ENCODE data around the gene ADCY5.

ADCY5 gene

DNA sequence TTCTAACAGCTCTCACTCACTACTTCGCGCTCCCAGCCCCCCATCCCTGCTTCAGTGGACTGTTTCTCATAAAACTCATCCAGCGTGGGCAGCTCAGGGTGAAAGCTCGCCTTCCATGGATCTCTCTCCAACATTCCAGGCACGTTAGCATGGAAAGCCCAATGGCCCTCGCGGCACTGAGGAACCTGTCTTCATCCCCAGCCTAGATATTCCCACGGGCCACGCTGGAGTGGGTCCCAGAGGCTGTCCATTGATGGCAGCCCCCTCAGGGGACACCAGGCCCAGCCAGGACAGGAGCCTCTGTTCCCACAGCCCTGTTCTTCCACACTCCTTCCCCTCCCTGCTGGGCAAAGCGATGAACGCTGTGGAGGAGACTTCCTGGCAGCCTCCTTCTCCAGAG lies 126.0 kb downstream of the ADCY5 start:
- no peak for FAIRE-seq

DNA sequence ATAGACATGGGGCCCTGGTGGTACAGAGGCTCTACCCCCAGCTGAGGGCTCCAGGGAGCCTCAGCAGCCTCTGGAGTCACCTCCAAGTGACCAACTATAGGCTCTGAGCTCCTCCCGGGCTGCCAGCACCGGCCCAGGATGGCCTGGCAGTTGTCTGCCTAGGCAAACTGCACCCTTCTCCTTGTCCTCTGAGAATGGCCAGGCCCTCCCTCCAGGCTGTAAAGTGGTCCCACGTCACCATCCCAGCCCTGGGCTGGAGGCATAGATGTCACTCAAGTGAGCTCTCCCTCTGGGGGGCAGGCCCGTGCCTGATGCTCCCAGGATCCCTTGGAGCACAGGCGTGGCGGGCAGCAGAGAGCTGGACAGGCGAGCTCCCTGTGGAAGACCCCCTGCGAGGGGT lies 127.1 kb downstream of the ADCY5 start:
- no peak for FAIRE-seq

DNA sequence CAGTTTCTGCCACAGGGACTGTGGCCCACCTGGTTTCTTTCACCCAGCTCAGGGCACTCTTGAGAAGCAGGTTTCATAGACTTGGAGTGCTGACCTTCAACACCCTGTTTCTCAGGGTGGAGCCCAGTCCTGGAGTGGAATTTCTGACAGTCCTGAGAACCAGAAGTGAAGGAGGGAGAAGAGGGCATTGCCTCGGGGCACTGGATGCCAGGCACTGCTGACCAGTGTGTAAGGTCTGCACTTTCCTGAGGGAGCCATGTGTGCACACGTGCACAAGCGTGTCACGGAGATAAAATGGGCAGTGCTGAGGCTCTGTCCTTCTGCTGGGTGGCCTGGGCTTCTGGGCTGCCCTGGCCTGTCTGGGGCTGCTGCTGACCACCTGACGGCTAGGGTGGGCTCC lies 128.7 kb downstream of the ADCY5 start:
- FAIRE-seq, result no peak

DNA sequence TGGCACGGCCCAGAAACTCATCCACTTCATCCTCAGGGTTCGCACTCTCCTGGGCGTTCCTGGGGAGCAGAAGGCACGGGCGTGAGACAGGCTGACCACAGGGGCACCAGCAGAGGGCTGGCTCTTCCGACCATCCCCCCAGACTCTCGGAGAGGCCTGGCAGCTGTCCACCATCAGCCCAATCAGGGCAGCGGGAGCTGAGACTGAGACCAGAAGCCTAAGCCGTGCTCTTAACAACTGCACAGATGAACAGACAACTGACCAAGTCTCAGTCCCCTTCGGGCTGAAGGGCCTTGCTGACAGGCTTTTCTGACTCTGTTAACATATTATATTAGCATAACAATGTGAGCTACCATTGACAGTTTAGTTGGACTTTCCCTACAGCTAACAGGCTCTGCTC lies 129.1 kb downstream of the ADCY5 start:
- no peak for FAIRE-seq

DNA sequence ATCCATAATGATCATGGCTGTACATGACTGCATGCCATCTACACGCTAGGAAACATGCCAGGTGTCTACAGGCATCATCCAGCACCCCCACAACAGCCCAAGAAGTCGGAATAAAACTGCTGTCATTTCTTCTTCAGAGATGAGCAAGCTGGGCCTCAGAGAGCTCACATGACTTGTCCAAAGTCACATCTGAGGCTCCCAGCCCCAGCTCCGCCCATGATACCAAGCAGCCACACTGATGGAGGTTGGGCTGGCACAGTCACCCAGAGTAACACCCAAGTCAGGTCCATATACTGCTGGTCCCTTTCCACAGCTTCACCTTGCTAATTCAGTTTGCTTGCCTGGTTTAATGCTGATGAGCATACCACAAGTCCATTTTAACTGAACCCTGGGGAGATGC lies 130.5 kb downstream of the ADCY5 start:
- no peak for FAIRE-seq

DNA sequence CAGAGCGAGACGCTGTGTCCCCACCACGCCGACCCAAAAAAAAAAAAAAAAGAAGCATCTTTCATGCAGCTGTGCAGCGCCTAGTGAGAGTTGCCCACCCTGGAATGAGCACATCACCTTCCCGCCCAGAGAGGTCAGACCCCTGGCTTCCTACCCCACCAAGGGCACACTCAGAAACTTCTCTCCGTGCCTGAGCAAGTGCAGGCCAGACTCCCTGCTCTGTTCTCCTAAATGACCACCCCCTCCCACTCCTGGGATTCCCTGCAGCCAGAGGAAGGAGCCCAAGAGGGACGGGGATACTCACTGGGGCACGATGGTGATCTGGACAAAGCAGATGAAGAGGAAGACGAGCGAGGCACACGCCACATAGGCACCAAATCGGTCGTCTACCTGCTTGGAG lies 131.2 kb downstream of the ADCY5 start:
- no peak for FAIRE-seq

DNA sequence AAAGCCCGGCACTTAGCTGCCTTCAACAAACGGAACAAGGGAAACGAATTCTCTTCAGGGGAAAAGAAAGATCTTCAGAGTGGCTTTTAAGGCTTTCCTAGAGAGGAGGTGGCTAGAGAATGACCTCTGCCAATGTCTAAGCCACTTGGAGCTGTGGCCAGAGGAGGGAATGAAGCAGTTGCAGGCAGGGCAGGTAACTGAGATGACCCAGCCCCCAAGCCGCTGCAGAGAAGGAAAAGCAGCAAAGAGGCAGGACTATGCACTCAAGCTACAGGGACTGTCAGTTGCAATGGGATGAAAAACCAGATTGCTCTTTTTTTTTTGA lies 133.7 kb downstream of the ADCY5 start:
- no peak for FAIRE-seq

DNA sequence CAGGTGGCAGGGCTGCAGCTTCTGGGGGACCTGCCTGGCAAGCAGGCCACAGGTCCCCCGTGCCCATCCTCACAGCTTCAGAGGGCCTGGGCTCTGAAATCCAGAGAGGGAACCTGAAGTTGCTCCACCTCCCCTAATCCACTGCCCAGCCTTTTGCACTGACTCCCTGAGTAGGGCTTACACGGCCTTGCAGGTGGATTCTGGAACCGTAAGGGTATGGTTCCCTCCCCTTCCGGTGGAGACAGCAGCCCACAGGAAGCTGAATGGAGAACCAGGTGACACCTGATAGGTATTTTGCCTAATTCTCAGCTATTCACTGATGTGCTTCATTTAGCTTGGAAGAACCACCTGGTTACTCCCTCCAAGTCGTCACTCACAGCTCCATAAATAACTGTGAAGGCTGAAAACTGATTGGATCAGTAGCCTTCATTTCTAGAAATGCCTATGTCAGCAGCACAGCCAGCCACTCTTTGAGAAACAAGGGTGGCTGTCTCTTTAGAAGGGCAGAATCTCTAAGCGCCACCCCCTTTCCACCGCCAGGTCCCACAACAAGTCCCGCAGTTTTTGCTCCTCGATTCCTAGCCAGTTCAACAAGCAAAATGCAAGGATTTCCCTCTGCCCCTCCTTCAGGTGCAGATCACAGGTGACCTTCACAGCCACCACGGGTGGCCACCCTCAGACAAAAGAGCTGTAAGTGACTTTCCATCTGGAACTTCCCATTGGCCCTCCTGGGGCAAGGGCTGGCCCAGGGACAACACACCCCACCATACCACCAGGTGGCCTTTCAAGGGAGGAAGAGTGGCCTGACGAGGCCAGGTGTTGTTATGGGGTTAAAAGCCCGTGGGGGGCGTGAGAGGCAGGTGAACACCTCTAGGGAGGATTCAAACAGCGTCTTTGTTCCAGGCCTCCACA lies 134.3 kb downstream of the ADCY5 start:
- no peak for FAIRE-seq

DNA sequence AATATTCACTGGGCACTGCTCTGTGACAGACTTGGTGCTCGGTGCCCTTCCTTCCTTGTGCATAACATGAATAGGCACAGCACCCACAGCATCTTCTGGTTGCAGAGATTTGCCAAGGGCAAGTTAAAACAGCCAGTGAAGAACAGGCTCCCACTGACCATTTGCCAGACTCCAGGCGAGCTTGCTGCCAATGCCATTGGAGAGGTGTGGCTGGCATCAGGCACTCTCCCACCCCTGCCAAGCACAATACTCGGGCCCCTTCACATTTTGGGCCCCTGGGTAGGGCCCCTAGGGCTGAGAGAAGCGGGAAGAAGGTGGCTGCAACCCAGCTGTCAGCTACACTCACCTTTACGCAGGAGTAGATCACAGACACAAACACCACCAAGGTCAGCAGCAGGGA lies 135.0 kb downstream of the ADCY5 start:
- no peak for FAIRE-seq

DNA sequence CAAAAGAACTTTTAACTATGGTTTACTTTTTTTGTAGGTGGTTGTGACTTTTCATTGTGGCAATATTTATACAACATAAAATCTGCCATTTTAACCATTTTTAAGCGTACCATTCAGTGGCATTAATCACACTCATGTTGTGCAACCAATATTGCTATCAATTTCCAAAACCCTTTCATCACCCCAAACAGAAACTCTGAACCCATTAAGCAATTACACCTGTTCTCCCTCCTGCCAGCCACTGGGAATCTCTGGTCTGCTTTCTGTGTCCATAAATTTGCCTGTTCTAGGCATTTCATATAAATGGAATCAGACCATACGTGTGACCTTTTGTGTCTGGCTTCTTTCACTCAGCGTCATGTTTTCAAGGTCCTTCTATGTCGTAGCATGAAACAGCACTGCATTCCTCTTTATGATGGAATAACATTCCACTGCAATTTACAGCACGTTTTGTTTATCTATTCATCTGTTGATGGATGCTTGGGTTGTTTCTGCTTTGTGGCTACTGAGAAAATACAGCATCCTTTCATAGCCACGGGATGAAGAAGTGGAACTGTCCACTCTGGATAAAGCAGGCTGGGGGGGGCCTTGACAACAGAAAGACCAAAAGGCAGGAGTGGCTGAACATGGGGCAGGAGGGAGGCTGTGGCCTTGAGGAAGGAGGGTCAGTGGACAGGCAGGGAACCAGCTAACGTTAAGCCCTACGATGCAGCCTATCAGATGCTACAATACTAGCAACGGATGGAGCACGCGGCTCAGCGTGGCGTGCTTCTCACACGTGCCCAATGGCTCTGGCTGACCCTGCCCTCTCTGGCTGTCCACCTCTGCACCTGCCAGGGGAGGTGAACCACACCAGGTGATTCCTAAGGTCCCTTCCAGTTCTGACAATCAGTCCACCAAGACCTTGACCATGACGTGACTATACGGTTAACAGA lies 136.3 kb downstream of the ADCY5 start:
- FAIRE-seq, result no peak

DNA sequence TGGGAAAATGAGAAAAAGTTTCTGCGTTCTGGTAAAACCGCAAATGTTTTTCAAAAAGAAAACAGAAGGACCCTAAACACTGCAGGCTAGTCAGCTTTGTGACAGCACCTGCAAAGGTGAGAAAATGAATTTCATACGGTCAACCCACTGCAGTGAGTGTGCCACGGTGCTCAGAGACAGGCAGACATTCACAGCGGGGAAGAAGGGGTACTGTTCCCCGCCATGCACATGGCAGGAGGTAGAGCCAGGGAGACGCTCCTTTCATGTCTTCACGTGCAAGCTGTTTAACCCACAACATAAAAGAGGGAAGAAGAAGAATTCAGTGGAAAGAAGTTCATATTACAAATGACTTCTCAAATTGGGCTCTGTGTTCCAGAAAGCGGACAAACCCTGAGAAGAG lies 137.7 kb downstream of the ADCY5 start:
- no peak for FAIRE-seq

DNA sequence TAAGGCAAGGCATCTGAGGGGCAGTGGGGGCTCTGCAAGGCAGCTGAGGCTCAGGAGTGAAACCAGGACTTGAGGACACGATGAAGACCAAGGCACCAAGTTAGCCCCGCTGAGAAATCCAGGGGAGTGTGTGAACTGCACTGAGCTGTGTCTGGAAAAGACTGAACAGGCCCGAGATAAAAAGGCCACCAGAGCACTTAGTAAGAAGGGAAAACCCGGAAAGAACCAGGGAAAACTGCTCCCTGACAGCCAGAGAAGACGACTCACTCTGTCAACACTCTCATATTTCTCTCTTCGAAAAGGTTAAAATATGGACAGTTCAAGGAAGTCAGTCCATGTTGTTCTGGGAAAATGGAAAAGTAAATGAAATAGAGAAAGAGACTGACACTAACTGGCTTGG lies 138.1 kb downstream of the ADCY5 start:
- no peak for FAIRE-seq

DNA sequence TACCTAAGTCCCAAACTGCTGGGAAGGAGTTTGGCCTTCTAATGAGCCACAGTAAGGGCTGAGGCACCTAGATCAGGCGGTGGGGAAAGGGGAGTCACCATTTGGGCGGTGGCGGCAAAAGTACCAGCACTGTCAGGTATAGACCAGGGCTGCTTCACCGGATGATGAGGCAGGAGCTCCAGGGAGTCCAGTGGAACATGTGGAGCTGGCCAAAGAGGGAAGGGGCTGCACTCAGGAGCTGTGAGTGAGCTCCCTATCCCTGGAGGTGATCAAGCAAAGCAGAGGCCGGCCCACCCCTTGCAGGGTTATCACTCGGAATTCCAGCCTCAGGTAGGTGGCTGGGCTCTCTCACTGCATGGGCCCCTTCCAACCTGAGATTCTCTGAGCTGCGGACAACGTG lies 138.7 kb downstream of the ADCY5 start:
- FAIRE-seq, result no peak

DNA sequence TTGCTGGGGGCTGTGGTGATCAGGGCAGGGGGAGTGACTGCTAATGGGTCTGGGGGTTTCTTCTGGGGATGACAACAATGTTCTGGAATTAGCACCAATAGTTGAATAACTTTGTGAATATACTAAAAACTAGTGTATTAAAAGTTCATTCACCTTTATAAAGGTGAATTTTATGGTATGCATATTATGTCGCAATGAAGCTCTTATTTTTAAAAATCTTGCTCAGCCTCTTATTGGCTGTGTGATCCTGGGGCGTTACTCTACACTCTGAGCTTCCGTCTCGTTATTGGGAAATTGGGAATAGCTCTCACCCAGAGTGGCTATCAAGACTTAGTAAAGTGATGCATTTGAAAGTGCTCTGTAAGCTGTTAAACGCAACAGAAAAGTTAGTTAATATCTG lies 141.8 kb downstream of the ADCY5 start:
- no peak for FAIRE-seq

DNA sequence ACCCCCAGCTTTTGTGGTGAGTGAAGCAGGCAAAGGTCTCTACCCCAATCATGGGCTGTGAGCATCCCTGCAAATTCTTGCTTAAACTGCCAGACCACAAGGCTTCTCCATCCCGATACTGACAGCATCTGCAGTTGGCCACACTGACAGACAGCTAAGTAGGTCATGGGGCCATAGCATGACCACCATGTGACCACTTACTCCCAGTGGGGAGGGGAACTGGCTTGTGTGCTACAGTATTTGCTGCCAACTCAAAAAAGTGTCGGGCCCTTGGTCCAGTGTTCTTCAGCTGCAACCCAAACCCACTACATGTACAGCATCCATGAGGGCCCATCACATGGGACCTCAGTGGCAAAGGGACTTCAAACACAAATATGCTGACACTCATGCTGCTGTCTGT lies 143.7 kb downstream of the ADCY5 start:
- no peak for FAIRE-seq

DNA sequence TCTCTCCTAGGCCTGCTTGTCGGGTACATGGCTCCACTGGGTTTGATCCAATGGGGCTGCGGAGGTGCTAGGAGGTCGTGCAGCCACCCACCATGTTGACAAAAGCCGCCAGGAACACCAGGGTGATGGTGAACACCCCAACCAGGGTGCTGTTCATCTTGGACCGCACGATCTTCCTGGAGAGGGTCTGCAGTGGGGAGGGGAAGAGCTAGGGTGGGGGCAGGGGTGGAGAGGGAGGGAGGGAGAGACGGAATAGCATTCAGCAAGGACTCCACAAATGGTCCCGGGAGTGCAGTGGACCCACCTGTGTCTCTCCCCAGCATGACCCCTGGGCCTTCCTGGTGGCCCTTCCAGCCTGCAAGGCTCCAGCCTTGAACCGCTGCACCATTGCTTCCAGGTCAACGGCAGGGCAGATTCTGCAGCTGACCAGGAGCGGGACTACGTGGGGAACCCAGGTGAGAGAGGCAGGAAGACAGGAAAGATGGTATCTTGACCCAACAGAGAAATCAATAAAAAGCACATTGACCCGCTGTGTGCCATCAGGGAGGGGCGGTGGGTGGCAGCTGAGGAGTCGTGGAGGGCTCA lies 144.8 kb downstream of the ADCY5 start:
- FAIRE-seq, result no peak

DNA sequence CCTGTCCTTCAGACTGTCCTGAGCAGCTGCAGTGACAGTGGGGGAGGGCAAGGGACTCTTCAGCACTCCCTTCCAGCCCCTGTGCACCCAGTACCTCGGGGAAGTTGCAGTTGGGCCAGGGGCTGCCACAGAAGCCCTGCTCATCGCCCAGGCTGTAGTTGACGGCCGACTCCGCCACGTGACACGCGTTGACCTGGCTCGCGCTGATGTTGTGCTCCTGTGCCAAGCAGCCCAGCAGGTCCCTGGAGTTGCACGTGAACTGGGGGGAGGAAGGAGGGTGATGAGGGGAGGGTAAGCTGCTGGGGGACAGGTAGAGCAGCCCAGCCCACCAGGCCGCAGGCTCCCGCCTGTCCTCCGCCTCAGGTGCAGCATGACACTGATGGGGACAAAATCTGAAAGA lies 145.9 kb downstream of the ADCY5 start:
- no peak for FAIRE-seq

DNA sequence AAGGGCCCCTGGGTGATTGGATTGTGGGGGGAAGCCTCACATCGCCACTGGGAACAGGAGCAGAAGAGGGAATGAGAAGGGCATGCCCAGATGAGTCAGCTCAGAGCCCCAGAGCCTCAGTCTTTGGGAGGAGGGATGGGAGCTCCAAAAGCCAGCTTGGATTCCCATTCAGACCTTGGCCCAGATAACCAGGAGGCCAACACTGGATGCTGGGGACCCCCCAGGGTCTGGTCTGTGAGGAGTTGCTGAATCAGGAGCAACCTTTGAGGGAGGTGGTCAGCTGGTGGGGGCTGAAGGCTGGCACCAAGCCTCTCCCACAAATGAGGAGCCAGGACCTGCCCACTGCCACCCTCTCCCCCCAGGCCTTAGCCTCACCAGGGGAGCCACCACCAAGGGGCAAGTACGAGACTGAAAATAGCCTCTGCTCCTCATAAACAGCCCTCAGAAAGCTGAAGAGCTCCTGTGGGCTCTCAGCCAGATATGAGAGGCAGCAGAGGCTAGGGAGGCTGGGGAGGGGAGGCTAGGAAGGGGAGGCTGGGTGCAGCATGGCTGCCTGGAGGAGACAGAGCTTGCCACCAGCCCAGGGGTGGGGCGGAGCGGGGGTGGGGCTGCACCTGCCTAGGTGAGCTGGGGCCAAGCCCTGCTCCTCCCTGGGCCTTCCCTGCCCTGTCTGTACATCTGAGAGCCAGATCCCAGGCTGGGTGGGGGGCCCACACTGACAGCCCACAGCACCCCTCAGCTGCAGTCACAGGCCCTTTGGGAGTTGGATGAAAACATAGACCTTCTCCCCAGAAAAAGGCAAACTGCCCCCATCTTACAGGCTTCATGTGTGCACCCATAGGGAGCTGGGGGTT lies 147.3 kb downstream of the ADCY5 start:
- FAIRE-seq, result no peak

DNA sequence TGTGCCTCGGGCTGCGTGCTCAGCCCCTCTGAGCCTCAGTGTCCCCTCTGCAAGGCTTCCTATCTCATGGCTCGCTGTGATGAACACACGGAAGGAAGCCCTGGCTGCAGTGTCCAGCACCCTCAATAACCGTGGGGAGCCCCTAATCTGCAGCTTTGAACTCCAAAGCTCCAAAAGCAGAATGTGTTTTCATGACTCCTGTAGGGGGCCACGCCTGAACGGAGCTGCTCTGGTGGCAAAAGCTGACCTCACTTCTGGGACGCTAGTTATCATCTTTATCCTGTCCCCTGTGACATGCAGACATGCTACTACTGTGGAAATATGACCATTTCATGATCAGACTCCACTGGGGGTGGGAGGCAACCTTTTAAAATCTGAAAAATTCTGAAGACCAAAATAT lies 148.3 kb downstream of the ADCY5 start:
- FAIRE-seq, result no peak

DNA sequence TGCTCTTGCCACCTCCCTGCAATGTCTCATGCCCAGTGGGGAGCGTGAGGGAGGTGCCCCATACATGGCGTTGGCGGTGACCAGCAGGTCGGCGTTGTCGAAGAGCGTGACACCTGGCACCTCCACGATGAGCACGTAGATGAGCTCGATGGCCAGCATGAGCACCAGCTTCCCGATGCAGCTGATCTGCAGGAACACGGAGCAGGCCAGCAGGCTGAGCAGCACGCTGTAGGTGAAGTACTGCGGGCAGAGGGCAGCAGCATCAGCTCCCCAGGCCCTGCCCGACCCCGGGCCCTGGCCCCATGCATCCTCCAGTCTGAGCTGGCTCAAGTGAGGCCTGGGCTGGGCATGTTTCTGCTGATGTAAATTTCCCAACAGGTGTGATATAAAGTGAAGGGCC lies 148.8 kb downstream of the ADCY5 start:
- no peak for FAIRE-seq

DNA sequence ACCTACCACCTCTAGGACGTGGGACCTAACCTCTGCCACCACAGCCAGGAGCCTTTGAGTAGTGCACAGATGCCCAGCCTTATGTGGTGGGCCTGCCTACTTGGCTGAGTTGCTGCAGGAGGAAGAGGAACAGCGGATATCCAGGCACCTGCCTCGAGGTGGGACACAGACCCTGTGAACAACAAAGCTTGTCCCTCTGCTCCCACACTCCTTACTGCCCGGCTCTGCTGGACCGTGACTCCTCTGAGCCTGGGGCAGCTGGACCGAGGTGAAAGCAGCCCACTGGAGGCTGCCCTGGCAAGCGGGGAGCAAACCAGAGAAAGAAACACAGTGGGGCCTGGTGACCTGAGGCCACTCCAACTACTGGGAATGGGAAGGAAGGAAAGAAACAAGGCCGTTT lies 149.3 kb downstream of the ADCY5 start:
- no peak for FAIRE-seq

DNA sequence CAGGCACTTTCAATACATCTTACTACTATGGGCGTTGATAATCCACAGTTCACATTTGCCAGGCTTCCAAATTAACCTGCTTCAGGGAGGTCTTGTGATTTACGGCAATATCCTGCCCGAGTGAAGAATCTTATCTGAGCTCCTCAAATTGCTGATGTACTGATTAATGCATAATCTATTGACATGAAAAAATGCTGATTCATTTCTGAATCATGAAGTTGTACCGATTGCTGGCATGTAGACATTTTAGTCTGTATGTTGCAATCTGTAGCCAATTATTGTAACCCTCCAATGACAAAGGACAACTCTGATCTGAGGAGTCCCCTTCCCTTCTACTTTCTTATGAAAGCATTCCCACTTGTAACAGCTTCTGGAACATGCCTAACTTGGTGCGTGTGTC lies 150.0 kb downstream of the ADCY5 start:
- no peak for FAIRE-seq

DNA sequence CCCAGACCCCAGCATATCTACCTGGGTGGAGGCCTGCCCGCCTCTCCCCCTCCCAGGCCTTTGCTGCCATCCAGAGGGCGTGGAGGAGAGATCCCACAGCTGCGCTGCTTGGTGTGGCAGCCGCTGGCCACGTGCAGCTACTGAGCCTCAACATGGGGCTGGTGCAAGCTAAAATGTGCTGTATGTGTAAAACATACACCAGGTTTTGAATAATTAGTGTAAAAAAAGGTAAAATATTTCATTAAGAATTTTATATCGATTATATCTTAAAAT lies 151.3 kb downstream of the ADCY5 start:
- FAIRE-seq, result no peak

Measured in endometrium (tissue), 2 donors.